Activated CD8-positive, alpha-beta memory T cell treated with anti-CD3 and anti-CD28 coated beads, Interleukin-2, amount 50 U/mL, for 1 hour (primary cell): ENCODE measurements around the gene PLP2.

Source experiments
- DNase-seq: peaks from one replicate; pipeline ENCODE4 v3.0.0-alpha.2; 2020; ENCODE audit errors: extremely low read depth

PLP2 gene

GRCh38 chrX:49186125-49187027 is 14.7 kb downstream of the PLP2 start, which contains the start of gene PRICKLE3:
TSS of gene PRICKLE3 (minus strand) at chrX:49186373. CDS start at chrX:49186297, 76 bp downstream.
- no peak for DNase-seq

GRCh38 chrX:49187028-49187394 is 15.3 kb downstream of the PLP2 start:
- DNase-seq = no peak

- no peak for DNase-seq
Observed at GRCh38 chrX:49187526-49187925, 15.8 kb downstream of the PLP2 start.

- DNase-seq = no peak
Observed at GRCh38 chrX:49188468-49189076, 16.9 kb downstream of the PLP2 start.

- no peak for DNase-seq
Observed at GRCh38 chrX:49189606-49190005, 17.9 kb downstream of the PLP2 start.

GRCh38 chrX:49190821-49191573 is 19.3 kb downstream of the PLP2 start:
- DNase-seq = peak; percentile 69

- no peak for DNase-seq
Observed at GRCh38 chrX:49191574-49192011, 19.9 kb downstream of the PLP2 start.

- DNase-seq = no peak
Observed at GRCh38 chrX:49192722-49193328, 21.1 kb downstream of the PLP2 start.

- no peak for DNase-seq
Observed at GRCh38 chrX:49193542-49193964, 21.9 kb downstream of the PLP2 start.

GRCh38 chrX:49197543-49198087 is 25.9 kb downstream of the PLP2 start:
- DNase-seq = no peak

GRCh38 chrX:49198540-49199314 is 27.0 kb downstream of the PLP2 start:
- DNase-seq = no peak

GRCh38 chrX:49199315-49199595 is 27.6 kb downstream of the PLP2 start:
- no peak for DNase-seq

- peak; percentile 62 for DNase-seq
Observed at GRCh38 chrX:49199906-49200771, 28.4 kb downstream of the PLP2 start, which contains the start of gene SYP. TSS of gene SYP (minus strand) at chrX:49200193. CDS start at chrX:49200186, 7 bp downstream.

GRCh38 chrX:49202022-49202421 is 30.3 kb downstream of the PLP2 start:
- no peak for DNase-seq

- DNase-seq = no peak
Observed at GRCh38 chrX:49203536-49203935, 31.8 kb downstream of the PLP2 start.

- DNase-seq = no peak
Observed at GRCh38 chrX:49204017-49204416, 32.3 kb downstream of the PLP2 start.

- DNase-seq = no peak
Observed at GRCh38 chrX:49204709-49205108, 33.0 kb downstream of the PLP2 start.

- no peak for DNase-seq
Observed at GRCh38 chrX:49205443-49205842, 33.7 kb downstream of the PLP2 start.

- no peak for DNase-seq
Observed at GRCh38 chrX:49206543-49206942, 34.8 kb downstream of the PLP2 start.

GRCh38 chrX:49208399-49208798 is 36.7 kb downstream of the PLP2 start:
- no peak for DNase-seq
